Dermis microvascular lymphatic vessel endothelial cell (primary cell): ENCODE results near the gene FADD. TPM values are rescaled to one million over a fixed set of nuclear protein-coding genes. Genes with fewer than 3 reads are reported as not detected.
"Not testable (repeated sequence)": the region's sequence is repeated elsewhere in the genome, so short reads cannot be mapped to it uniquely, and the experiment has no call there.

Experiments
- DNase-seq, 2 donors: peaks; one replicate each; pipeline versions ENCODE4 v3.0.0 to v3.0.0-alpha.2; 2010; ENCODE audit warnings: low read depth in 2 of 2
- total RNA-seq: library from RNA; depleted of rRNA; stranded (reverse); fragments of >200 nt; gene quantifications from 2 replicates; pipeline ENCODE4 v1.2.1, GENCODE V29; 2014

FADD gene
- total RNA-seq, 1 donor from 2014 or later, result 44.4 TPM

- DNase-seq, result no peak
Measured at GRCh38 chr11:70180906-70181305, 22.2 kb upstream of the FADD start.

DNA sequence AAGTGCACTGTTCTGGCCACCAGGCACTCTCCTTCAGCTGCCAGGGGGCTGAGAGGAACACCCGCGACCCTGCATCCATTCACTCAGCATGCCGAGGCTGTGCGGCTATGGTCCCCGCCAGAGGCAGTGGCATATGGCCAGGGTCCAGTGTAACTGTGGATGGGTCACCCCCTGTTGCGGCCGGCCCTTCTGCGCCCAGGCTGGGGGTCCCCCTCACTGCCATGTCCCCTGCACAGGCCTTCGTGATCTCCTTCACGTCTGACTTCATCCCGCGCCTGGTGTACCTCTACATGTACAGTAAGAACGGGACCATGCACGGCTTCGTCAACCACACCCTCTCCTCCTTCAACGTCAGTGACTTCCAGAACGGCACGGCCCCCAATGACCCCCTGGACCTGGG is 20.8 kb upstream of the FADD start:
- DNase-seq, result no peak

DNA sequence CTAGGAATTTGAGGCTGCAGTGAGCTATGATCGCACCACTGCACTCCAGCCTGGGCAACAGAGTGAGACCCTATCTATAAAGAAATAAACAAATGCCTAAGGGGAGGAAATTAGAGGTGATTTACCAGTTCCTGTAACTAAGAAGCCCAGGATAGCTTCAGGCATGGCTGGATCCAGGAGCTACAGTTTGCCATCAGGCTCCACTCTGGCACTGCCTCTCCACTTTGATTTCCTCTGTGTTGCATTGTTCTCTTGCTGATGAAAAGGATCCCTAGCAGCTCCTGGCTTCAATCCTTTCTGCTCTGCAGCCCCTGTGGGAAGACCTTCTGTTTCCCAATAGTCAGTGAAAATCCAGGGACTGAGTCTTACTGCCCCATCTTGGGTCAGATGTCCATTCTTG is 20.1 kb upstream of the FADD start:
- no peak for DNase-seq

GRCh38 chr11:70183483-70184176 is 19.5 kb upstream of the FADD start:
- no peak for DNase-seq

DNA sequence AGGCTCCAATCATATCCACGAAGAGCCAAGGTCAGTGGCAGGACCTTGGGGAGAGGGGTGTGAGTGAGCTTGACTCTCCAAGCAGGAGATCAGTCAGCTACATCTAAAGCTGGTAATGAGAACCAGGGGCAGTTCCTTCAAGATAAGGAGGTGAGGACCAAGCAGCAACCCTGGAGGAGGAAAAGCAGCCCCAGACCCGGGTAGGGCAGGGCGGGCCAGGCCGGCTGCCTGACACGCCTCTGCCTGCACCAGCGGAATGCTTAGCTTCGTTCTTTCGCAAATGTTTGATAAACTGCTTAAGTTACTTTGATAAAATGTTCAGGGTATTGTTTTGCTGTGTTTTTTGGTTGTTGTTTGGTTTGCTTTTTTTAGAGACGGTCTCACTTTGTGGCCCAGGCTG is 18.7 kb upstream of the FADD start:
- DNase-seq, result no peak

DNA sequence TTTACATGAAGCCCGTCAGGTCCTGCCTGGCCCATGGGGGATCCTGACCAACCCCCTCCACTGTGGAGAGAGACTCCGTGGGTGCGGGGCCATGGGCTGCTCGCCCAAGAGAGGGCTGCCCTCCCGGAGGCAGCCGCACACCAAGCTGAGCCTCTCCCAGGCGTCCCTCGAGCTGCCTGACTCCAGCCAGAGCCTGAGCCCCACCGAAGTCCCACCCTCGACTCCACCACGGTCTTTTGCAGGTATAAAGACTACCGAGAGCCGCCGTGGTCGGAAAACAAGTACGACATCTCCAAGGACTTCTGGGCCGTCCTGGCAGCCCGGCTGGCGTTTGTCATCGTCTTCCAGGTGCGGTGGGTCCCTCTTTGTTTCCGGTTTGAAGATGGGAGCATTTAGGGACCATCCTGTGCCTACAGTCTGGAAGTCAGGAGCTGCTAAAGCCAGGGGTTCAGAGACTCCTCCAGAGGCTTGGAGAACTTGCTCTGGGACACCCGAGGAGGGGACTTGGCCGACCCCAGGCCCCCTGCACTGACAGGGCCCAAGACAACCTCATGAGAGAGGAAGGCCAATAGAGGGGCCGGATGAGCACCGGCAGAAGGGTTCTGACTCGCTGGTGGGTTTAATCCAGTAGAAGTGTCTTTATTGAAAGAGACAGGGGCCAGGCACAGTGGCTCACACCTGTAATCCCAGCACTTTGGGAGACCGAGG is 17.6 kb upstream of the FADD start:
- no peak for DNase-seq

GRCh38 chr11:70186420-70186819 is 16.7 kb upstream of the FADD start:
- no peak for DNase-seq

DNA sequence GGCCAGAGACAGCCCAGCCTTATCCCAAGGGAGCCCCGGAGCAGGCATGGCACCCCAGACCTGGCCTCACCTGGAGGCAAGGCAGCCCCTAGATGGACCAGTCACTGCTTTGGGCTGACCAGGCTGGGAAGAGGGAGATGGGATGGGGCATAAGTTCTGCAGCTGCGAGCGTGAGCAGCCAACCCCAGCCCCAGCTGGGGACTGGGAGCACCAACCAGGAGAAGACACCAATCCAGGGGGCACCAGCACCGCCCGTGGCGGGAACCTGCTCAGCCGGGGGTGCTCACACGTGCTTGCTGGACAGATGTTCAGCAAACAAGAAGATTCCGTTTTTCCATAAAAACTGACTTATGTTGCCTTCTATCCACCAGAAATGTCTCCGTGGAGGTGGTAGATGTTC is 16.2 kb upstream of the FADD start:
- no peak for DNase-seq

DNA sequence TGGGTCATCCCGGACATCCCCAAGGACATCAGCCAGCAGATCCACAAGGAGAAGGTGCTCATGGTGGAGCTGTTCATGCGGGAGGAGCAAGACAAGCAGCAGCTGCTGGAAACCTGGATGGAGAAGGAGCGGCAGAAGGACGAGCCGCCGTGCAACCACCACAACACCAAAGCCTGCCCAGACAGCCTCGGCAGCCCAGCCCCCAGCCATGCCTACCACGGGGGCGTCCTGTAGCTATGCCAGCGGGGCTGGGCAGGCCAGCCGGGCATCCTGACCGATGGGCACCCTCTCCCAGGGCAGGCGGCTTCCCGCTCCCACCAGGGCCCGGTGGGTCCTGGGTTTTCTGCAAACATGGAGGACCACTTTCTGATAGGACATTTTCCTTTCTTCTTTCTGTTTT is 15.3 kb upstream of the FADD start:
- no peak for DNase-seq

DNA sequence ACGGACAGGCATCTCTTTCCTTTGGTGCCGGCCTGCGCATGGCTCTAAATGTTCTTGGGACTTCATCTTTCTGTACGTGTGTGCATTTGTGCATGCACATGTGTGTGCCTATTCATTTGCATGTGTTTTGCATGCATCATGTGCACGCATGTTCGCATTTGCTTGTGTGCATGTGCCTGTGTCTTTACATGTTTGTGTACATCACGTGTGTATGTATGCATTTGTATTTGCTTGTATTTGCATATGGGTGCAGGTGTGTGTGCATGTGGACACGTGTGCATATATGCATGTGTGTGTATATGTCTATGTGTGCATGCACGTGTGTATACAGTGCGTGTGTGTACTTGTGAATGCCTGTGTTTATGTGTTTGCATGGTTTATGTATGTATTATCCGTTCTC is 13.5 kb upstream of the FADD start:
- DNase-seq, result no peak

- peak in 1 of 2 donors; percentile 67 for DNase-seq
Measured at GRCh38 chr11:70191495-70192140, 11.5 kb upstream of the FADD start.

GRCh38 chr11:70192666-70193410 is 10.3 kb upstream of the FADD start:
- DNase-seq, result no peak

- DNase-seq, result no peak
Measured at GRCh38 chr11:70193411-70194292, 9.4 kb upstream of the FADD start.

DNA sequence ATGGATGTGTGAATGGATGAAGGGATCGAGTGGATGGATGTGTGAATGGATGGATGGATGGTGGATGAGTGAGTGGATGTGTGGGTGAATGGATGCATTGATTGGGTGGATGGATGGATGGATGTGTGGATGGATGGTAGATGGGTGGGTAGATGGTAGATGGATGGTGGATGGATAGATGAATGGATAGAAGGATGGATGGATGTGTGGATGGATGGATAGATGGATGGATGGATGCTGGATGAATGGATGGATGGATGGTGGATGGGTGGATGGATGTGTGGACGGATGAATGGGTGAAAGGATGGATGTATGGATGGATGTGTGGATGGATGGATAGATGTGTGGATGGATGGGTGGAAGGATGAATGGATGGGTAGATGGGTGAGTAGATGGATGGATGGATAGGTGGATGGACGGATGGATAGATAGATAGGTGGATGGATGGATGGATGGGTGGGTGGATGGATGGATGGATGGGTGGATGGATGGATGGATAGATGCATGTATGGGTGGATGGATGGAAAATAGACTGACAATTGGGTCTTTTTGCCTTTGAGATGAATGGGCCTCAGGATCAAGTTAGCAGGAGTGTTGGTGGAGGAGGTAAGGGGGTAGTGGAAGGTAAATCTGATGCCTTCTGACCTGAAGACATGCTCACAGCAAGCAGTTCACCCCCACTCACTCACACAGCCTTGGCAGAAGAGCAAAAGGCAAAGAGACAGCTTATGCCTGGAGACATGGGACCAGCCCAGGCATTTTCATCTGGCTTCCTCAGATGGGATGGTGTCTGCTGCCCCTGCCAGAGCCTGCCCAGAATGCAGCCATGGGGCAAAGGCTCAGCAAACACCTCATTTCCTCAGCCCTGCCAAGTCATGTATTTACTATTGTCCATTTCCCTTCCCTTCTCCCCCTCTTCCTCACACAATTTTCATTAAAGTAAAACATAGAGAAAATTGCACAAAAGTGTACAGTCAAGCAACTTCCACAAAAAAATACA is 8.0 kb upstream of the FADD start:
- no peak for DNase-seq

- no peak for DNase-seq
Measured at GRCh38 chr11:70200212-70200844, 2.8 kb upstream of the FADD start.

- DNase-seq, result not testable (repeated sequence)
Measured at GRCh38 chr11:70201047-70201446, 2.0 kb upstream of the FADD start.

GRCh38 chr11:70201882-70202861 is 924 bp upstream of the FADD start:
- DNase-seq, result no peak
